Measurements from ENCODE around the gene PNCK. TPM values are rescaled to one million over a fixed set of nuclear protein-coding genes. Genes with fewer than 3 reads are reported as not detected.
"Not testable (repeated sequence)": the region's sequence is repeated elsewhere in the genome, so short reads cannot be mapped to it uniquely, and the experiment has no call there.

Gene PNCK
- total and polyA plus RNA-seq, 4 donors, result 0.44 to 0.77 (median 0.67) TPM

DNA sequence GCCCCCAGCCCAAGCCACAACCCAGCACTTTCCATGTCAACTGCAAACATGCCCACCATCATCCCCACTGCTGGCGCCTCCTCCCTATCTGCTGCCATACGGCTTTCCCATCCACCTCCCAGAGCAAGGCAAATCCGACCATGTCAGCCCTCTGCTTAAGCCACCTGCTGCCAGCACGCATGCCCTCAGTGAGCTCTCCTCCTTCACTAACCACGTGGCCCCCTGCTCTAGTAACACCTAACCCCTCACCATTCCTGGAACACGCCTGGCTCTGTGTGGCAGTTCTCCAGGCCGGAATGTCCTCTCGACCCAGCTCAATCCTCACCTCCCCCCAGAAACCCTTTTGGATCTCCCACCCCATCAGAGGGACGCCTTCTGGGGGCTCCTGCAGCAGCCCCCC is 33.2 kb upstream of the PNCK start:
- ATAC-seq (ENCODE audit: insufficient read depth, low FRiP score) (no peak), DNase-seq (no peak)
- TF ChIP-seq, protein P1, sequence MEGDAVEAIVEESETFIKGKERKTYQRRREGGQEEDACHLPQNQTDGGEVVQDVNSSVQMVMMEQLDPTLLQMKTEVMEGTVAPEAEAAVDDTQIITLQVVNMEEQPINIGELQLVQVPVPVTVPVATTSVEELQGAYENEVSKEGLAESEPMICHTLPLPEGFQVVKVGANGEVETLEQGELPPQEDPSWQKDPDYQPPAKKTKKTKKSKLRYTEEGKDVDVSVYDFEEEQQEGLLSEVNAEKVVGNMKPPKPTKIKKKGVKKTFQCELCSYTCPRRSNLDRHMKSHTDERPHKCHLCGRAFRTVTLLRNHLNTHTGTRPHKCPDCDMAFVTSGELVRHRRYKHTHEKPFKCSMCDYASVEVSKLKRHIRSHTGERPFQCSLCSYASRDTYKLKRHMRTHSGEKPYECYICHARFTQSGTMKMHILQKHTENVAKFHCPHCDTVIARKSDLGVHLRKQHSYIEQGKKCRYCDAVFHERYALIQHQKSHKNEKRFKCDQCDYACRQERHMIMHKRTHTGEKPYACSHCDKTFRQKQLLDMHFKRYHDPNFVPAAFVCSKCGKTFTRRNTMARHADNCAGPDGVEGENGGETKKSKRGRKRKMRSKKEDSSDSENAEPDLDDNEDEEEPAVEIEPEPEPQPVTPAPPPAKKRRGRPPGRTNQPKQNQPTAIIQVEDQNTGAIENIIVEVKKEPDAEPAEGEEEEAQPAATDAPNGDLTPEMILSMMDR (IDR thresholded peaks at IDR 0.05; ENCODE audit: control extremely low read depth, extremely low read depth), result no peak
- Histone ChIP-seq H3K9me3 (ENCODE audit: control insufficient read depth in 4 of 4, insufficient read depth in 3 of 4, low read length in 3 of 4) (no peaks in the 10 kb centered on the region), H3K4me3 (no peak overlapping the region), H3K36me3 (ENCODE audit: control insufficient read depth in 4 of 4, insufficient read depth in 4 of 4, low read length in 4 of 4) (peaks cover 0 to 19% (median 1%) of the 10 kb centered on the region in 4 donors), H3K9ac (ENCODE audit: insufficient read depth in 1 of 2, low read length in 2 of 2) (no peak overlapping the region), H3K27ac (ENCODE audit: low read depth in 1 of 2, low read length in 1 of 2) (peak overlapping the region in 1 of 2 donors; percentile 93), H3K4me1 (ENCODE audit: control insufficient read depth in 5 of 5, insufficient read depth in 5 of 5, low read length in 5 of 5) (no peaks in the 10 kb centered on the region), H3K27me3 (ENCODE audit: control insufficient read depth in 3 of 3, insufficient read depth in 3 of 3, low read length in 2 of 3) (no peaks in the 10 kb centered on the region)
- 82 to 98% methylated on average over 6 to 9 of the region's 9 CpGs for WGBS, 2 donors

- DNase-seq; H3K27me3 ChIP-seq (ENCODE audit: control insufficient read depth in 3 of 3, insufficient read depth in 3 of 3, low read length in 2 of 3); H3K4me1 ChIP-seq (ENCODE audit: control insufficient read depth in 5 of 5, insufficient read depth in 5 of 5, low read length in 5 of 5); H3K9me3 ChIP-seq (ENCODE audit: control insufficient read depth in 4 of 4, insufficient read depth in 3 of 4, low read length in 3 of 4); ATAC-seq (ENCODE audit: insufficient read depth, low FRiP score); H3K9ac ChIP-seq (ENCODE audit: insufficient read depth in 1 of 2, low read length in 2 of 2); H3K4me3 ChIP-seq: not testable (repeated sequence)
- 81 to 91% methylated on average over 13 to 18 of the region's 18 CpGs for WGBS, 2 donors
- peak overlapping the region in 1 of 2 donors; percentile 93 for H3K27ac ChIP-seq (ENCODE audit: low read depth in 1 of 2, low read length in 1 of 2)
- H3K36me3 ChIP-seq (ENCODE audit: control insufficient read depth in 4 of 4, insufficient read depth in 4 of 4, low read length in 4 of 4), result peaks cover 0 to 26% (median 4%) of the 10 kb centered on the region in 4 donors
Measured at GRCh38 chrX:153705403-153706060, 31.9 kb upstream of the PNCK start.

GRCh38 chrX:153704631-153705402 is 31.2 kb upstream of the PNCK start:
- not testable (repeated sequence) for H3K4me1 ChIP-seq (ENCODE audit: control insufficient read depth in 5 of 5, insufficient read depth in 5 of 5, low read length in 5 of 5); H3K27me3 ChIP-seq (ENCODE audit: control insufficient read depth in 3 of 3, insufficient read depth in 3 of 3, low read length in 2 of 3); H3K9ac ChIP-seq (ENCODE audit: insufficient read depth in 1 of 2, low read length in 2 of 2); H3K4me3 ChIP-seq; H3K9me3 ChIP-seq (ENCODE audit: control insufficient read depth in 4 of 4, insufficient read depth in 3 of 4, low read length in 3 of 4); DNase-seq; ATAC-seq (ENCODE audit: insufficient read depth, low FRiP score)
- Histone ChIP-seq H3K27ac (ENCODE audit: low read depth in 1 of 2, low read length in 1 of 2) (peak overlapping the region in 1 of 2 donors; percentile 93), H3K36me3 (ENCODE audit: control insufficient read depth in 4 of 4, insufficient read depth in 4 of 4, low read length in 4 of 4) (peaks cover 0 to 22% (median 4%) of the 10 kb centered on the region in 4 donors)
- 78 to 92% methylated on average over 8 to 12 of the region's 12 CpGs for WGBS, 2 donors

GRCh38 chrX:153704021-153704526 is 30.5 kb upstream of the PNCK start:
- H3K36me3 ChIP-seq (ENCODE audit: control insufficient read depth in 4 of 4, insufficient read depth in 4 of 4, low read length in 4 of 4), result peaks cover 0 to 22% (median 2%) of the 10 kb centered on the region in 4 donors
- no peak for ATAC-seq (ENCODE audit: insufficient read depth, low FRiP score)

More at GRCh38 chrX:153704021-153704526, 30.5 kb upstream of the PNCK start:
- no peak overlapping the region for H3K4me3 ChIP-seq
- H3K9me3 ChIP-seq (ENCODE audit: control insufficient read depth in 4 of 4, insufficient read depth in 3 of 4, low read length in 3 of 4), result no peaks in the 10 kb centered on the region
- H3K27me3 ChIP-seq (ENCODE audit: control insufficient read depth in 3 of 3, insufficient read depth in 3 of 3, low read length in 2 of 3), result no peaks in the 10 kb centered on the region
- WGBS, 2 donors, result 88 to 89% methylated on average over 14 to 18 of the region's 18 CpGs
- no peak overlapping the region for H3K9ac ChIP-seq (ENCODE audit: insufficient read depth in 1 of 2, low read length in 2 of 2)
- TF ChIP-seq, protein P1 (IDR thresholded peaks at IDR 0.05; ENCODE audit: control extremely low read depth, extremely low read depth), result no peak
- peak overlapping the region in 1 of 2 donors; percentile 26 for H3K27ac ChIP-seq (ENCODE audit: low read depth in 1 of 2, low read length in 1 of 2)
- no peaks in the 10 kb centered on the region for H3K4me1 ChIP-seq (ENCODE audit: control insufficient read depth in 5 of 5, insufficient read depth in 5 of 5, low read length in 5 of 5)
- DNase-seq, result no peak
